Renal cortex interstitium (tissue), 11 donors: ENCODE results near the gene AZI2. TPM values are rescaled to one million over a fixed set of nuclear protein-coding genes. Genes with fewer than 3 reads are reported as not detected.

Experiments
- DNase-seq, 11 donors: peaks; one replicate each; pipeline ENCODE4 v3.0.0-alpha.2; 2013; ENCODE audit warnings: low read depth in 9 of 11, low spot score in 4 of 11; ENCODE audit errors: extremely low read depth in 1 of 11
- polyA plus RNA-seq, 3 donors: library from polyadenylated mRNA; unstranded; fragments of 120-200 nt; gene quantifications; one replicate each; pipeline ENCODE4 v1.2.1, GENCODE V29; 2013; ENCODE audit not compliant: insufficient read length in 3 of 3

Gene AZI2
- polyA plus RNA-seq, 3 donors: 89.0 to 118 (median 99.5) TPM

- DNase-seq: no peak
These were observed 26.2 kb downstream of the AZI2 start for GRCh38 chr3:28322464-28322863.

- no peak for DNase-seq
These were observed 27.6 kb downstream of the AZI2 start for GRCh38 chr3:28320981-28321380.

- DNase-seq: peak in 1 of 11 donors; percentile 7
These were observed 31.1 kb downstream of the AZI2 start for GRCh38 chr3:28317438-28318022.

GRCh38 chr3:28316226-28316625 lies 32.4 kb downstream of the AZI2 start:
- DNase-seq: no peak

GRCh38 chr3:28315711-28316110 lies 32.9 kb downstream of the AZI2 start:
- no peak for DNase-seq

GRCh38 chr3:28308196-28308595 lies 40.4 kb downstream of the AZI2 start:
- no peak for DNase-seq

- DNase-seq: no peak
These were observed 46.9 kb downstream of the AZI2 start for GRCh38 chr3:28301688-28302087.

- no peak for DNase-seq
These were observed 48.2 kb downstream of the AZI2 start for GRCh38 chr3:28300345-28300962.

GRCh38 chr3:28299705-28300104 lies 48.9 kb downstream of the AZI2 start:
- no peak for DNase-seq

GRCh38 chr3:28295898-28296490 lies 52.6 kb downstream of the AZI2 start:
- DNase-seq: peak in 3 of 11 donors; percentile 15 to 19 (median 15)

GRCh38 chr3:28294667-28295413 lies 53.8 kb downstream of the AZI2 start:
- no peak for DNase-seq

GRCh38 chr3:28292622-28293021 lies 56.0 kb downstream of the AZI2 start:
- DNase-seq: no peak

GRCh38 chr3:28291577-28291976 lies 57.0 kb downstream of the AZI2 start:
- DNase-seq: no peak

- no peak for DNase-seq
These were observed 57.7 kb downstream of the AZI2 start for GRCh38 chr3:28290863-28291300.

- DNase-seq: no peak
These were observed 61.6 kb downstream of the AZI2 start for GRCh38 chr3:28287046-28287445.

- DNase-seq: peak in 6 of 11 donors; percentile 3 to 36 (median 20)
These were observed 62.0 kb downstream of the AZI2 start for GRCh38 chr3:28286595-28286994.

- no peak for DNase-seq
These were observed 67.8 kb downstream of the AZI2 start for GRCh38 chr3:28280781-28281180.

- DNase-seq: no peak
These were observed 68.9 kb downstream of the AZI2 start for GRCh38 chr3:28279770-28280169.

GRCh38 chr3:28278918-28279317 lies 69.7 kb downstream of the AZI2 start:
- no peak for DNase-seq

- DNase-seq: no peak
These were observed 74.8 kb downstream of the AZI2 start for GRCh38 chr3:28273837-28274236.
